GM19025 (cell line): ENCODE measurements around the gene RNU1-1.
"Not testable (repeated sequence)": the region's sequence is repeated elsewhere in the genome, so short reads cannot be mapped to it uniquely, and the experiment has no call there.

ENCODE experiments used
- ATAC-seq: cut with Tn5 transposase; IDR thresholded peaks from one replicate; pipeline ENCODE4 v1.9.1; 2021; ENCODE audit warnings: mild to moderate bottlenecking, low read depth, moderate library complexity; ENCODE audit not compliant: unreplicated experiment

The RNU1-1 gene

GRCh38 chr1:16498047-16498446, 16.0 kb downstream of the RNU1-1 start:
- not testable (repeated sequence) for ATAC-seq

DNA sequence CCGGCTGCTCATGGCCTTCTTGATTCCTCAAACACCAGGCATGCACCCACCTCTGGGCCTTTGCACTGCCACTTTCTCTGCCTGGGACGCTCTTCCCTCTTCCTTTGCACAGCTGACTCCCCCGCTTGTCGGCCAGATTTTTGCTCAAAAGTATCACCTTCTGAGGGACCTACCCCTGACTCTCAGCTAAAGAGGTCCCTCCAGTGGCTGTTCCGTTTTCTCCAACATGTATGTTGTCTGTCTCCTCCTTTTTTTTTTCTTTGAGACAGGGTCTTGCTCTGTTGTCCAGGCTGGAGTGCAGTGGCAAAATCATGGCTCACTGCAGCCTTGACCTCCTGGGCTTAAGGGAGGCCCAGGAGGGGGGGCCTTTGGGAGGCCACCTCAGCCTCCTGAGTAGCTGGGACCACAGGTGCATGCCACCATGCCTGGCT, 16.6 kb downstream of the RNU1-1 start:
- not testable (repeated sequence) for ATAC-seq

- not testable (repeated sequence) for ATAC-seq
These were observed 20.4 kb downstream of the RNU1-1 start for GRCh38 chr1:16493731-16494130.

GRCh38 chr1:16492937-16493336, 21.1 kb downstream of the RNU1-1 start:
- not testable (repeated sequence) for ATAC-seq

GRCh38 chr1:16491056-16491675, 22.9 kb downstream of the RNU1-1 start:
- ATAC-seq = no peak

DNA sequence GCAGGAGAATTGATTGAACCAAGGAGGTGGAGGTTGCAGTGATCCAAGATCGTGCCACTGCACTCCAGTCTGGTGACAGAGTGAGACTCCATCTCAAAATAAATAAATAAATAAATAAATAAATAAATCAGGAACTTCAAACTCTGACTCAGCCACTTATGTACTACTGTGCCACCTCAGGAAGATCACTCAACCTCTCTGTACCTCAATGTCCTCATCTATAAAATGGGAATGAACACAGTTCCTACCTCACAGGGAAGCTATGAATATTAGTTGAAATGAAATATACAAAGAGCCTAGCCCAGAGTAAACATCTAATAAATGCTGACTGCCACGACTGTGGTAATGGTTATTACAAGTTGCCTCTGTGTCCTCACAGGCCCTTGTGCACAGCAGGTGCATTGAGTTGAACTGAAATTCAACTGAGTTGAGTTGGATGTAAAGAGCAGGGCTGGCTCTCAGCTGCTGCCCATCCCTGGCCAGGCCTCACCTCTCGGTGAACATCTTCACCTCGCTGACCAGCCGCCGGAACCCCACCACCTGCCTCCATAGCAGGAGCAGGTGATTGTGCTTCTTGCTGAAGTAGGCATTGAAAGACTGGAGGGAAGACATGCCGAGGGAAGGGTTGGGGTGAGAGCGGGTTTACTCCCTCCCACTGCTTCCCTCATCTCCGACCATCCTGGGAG, 24.7 kb downstream of the RNU1-1 start:
- not testable (repeated sequence) for ATAC-seq

GRCh38 chr1:16487011-16487410, 27.1 kb downstream of the RNU1-1 start:
- not testable (repeated sequence) for ATAC-seq

DNA sequence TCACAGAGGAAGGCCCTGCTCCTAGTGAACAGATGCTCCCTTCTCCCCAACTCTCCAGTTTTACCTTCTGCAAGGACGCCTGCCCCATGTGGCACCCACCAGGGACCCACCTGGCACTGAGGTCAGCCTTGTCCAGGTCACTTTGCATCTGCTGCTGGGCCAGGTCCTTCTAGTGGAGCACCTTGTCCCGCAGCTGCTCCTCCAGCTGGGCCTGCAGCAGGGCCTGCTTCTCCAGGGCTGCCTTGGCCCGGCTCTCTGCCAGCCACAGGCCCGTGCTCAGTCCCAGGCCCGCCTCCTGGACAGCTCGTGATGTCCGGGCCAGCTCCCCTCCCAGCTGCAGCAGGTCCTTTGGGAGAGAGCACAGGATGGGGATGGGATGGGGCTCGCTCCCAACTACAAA, 27.8 kb downstream of the RNU1-1 start:
- ATAC-seq = not testable (repeated sequence)

DNA sequence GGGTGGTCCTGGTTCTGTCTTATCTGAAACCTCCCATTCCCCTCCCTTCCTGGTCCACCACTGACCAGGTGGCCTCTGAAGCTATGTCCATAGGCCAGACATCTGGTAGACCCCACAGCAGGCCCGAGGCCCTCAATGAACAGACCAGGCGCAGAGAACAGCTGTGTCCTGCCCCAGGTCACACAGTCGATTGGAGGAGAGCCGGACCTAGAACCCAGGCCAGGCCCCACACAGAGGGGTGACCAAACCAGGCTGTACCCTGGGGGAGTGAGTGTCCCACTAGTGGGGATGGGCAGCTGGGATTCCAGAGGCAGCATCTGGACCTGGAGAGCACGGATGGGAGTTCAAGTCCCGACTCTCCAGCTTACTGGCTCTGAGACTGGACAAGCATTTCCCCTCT, 29.2 kb downstream of the RNU1-1 start:
- no peak for ATAC-seq

DNA sequence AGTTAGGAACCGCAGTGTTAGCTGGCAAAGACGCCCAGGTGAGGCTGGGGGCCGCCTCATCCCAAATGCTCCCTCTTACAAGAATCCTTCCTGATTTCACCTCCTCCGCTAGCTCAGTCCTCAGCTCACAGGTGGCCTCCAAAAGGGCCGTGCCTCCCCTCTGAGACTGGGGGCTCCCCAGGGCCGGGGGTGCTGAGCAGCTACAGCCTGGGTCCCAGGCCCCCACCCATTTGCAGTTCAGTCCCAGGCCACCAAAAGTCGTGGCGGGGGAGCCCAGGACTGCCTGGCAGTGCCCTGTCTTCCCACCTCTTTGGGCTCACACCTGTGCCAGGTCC, 29.6 kb downstream of the RNU1-1 start:
- ATAC-seq = no peak

GRCh38 chr1:16483639-16484500, 30.2 kb downstream of the RNU1-1 start:
- ATAC-seq = not testable (repeated sequence)

GRCh38 chr1:16483146-16483545, 30.9 kb downstream of the RNU1-1 start:
- ATAC-seq = not testable (repeated sequence)

DNA sequence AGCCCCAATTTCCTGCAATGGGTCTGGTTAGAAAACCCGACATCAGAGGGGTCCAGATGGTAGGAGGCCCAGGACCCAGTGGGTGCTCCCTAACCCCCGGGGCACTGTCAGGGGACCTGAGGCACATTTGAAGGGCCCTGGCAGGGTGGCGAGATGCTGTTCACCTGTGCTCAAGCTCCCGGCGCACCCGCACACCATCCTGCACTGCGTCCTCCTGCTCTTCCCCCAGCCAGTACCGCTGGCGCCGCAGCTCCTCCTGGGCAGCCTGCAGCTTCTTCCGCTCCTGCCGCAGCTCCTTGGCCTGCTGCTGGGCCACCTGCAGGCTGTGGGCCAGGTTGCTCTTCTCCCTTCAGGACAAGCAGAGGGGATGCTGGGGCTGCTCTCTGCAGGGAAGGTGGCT, 36.0 kb downstream of the RNU1-1 start:
- ATAC-seq = no peak

GRCh38 chr1:16475771-16476770, 38.0 kb downstream of the RNU1-1 start:
- ATAC-seq = not testable (repeated sequence)

- not testable (repeated sequence) for ATAC-seq
These were observed 39.2 kb downstream of the RNU1-1 start for GRCh38 chr1:16474891-16475290.

DNA sequence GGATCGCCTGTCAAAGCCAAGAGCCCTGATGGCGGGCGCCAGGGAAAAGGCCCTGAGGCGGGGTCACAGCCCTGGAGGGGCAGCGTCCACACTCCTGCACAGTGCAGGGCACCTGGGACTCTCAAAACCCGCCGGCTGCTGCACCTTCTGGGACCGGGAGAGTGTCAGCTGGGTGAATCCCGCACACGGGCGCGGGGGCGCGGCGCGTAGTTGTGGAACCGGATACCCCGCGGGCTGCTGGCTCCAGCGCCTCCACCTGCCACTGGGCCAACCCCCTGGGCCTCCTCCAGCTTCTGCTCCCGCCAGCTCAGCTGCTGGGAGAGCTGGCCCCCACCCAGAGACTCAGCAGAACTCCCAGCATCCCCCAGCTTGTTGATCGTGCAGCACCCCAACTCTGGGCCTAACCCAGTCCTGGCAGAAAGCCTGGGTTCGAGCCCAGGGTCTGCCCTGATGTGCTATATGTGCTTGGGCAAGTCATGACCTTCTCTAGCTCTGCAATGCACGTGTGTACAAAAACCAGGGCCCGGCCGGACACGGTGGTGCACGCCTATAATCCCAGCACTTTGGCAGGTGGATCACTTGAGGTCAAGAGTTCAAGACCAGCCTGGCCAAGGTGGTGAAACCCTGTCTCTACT, 39.8 kb downstream of the RNU1-1 start:
- ATAC-seq = no peak

- ATAC-seq = no peak
These were observed 45.5 kb downstream of the RNU1-1 start for GRCh38 chr1:16468558-16468957.

DNA sequence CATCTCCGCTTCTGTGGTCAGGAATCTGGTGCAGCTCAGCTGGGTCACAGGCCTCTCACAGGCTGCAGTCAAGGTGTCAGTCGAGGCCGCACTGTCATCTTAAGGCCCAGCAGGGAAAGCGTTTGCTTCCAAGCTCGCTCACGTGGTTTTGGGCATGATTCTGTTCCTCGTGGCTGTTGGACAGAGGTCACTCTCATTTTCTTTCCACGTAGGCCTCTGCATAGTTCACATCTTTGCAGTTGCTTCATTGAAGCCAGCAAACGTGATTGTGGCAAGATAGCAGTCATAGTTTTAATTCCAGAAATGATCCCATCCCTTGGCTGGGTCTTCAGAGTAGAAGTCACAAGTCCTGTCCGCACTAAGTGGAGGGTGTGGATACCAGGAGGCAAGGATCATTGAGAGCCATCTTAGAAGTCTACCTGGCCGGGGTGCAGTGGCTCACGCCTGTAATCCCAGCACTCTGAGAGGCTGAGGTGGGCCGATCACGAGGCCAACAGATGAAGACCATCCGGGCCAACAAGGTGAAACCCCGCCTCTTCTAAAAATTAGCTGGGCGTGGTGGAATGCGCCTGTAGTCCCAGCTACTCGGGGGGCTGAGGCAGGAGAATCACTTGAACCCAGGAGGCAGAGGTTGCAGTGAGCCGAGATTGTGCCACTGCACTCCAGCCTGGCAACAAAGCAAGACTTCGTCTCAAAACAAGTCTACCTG, 49.0 kb downstream of the RNU1-1 start:
- no peak for ATAC-seq
